GOT3 (cell line): ENCODE results near the gene TSC22D3.
"Not testable (repeated sequence)": the region's sequence is repeated elsewhere in the genome, so short reads cannot be mapped to it uniquely, and the experiment has no call there.

Experiments used
- DNase-seq: peaks from one replicate; lab custom pipeline; 2025; ENCODE audit warnings: mixed read lengths; lab: John Stamatoyannopoulos, UW

TSC22D3 gene

GRCh38 chrX:107775734-107776511, at the start of gene TSC22D3:
TSC22D3 (minus strand) TSS chrX:107775787; CDS start chrX:107775419, 368 bp downstream.
- DNase-seq, result no peak

DNA sequence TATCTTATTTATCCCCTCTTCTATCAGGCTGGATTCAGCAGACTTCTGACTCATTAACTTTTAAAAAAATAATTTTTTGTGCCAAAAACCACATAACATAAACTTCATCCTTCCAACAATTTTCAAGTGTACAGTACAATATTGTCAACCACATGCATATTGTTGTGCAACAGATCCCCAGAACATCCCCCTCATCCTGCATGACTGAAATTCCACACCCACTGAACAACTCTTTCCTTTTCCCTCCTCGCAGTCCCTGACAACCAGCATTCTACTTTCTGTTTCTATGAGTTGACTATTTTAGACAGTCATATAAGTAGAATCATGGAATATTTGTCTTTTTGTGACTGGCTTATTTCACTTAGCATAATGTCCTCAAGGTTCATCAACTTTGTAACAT, 47.9 kb upstream of the TSC22D3 start:
- DNase-seq, result no peak

DNA sequence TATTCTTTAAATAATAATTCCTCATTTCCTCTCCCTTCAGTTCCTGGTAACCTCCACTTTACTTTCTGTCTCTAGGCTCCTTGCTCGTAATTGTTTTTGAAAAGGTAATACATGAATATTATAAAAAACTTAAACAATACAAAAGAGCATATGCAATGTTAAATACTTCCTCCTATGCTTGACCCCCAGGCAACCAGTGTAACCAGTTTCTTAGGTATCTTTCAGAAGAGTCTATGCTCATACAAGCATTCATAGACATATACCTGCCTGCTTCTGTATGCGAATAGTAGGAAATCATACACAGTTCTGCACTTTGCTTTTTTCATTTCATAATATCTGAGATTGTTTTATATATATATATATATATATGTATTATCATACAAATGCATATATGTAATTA, 47.5 kb upstream of the TSC22D3 start:
- DNase-seq, result no peak

- DNase-seq, result no peak
Measured at GRCh38 chrX:107818900-107819521, 43.4 kb upstream of the TSC22D3 start.

DNA sequence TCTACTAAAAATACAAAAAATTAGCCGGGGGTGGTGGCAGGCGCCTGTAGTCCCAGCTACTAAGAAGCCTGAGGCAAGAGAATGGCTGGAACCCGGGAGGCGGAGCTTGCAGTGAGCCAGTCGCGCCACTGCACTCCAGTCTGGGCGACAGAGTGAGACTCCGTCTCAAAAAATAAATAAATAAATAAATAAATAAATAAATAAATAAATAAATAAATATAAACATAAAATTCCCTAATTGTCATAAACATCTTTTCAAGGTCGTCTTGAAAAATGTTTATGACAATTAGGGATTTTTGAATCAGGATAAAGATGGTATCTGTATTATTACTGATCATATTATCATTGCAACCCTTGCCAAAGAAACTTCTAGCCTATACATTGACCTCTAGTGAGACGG, 34.5 kb upstream of the TSC22D3 start:
- DNase-seq, result not testable (repeated sequence)

DNA sequence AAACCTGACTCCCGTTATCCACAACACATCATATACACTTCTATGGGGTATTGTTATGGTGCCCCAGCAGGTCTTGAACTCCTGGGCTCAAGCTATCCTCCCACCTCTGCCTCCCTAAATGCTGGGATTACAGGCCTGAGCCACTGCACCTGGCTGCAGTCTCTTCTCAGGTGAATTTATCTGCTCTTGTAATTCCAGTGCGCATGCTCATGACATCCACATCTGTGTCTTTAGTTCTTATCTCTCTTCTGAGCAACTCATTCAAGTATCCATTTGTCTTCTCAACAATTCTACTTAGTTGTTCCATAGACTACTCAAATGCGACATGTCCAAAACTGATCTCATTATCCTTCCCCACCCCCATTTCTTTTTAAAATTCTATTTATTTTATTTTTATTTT, 29.6 kb upstream of the TSC22D3 start:
- no peak for DNase-seq

GRCh38 chrX:107804427-107804826, 28.8 kb upstream of the TSC22D3 start:
- no peak for DNase-seq

DNA sequence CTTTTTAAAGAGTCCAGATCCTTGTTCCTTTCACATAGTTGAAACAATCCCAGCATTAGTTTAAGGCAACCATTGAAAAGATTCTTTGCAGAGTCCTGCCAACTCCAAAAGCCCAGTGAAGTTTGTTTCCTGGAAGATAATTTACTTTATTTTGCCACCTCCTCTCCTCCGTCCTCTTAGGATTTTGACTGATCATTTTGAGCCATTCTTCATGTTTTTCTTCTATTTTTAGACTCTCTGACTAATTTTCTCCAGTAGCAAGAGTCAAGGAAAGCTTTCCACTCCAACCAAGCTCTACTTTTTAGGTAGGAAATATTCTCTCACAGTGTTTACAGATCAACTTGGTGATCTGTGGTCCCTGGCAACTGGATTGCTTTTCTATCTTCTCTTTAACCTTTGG, 12.2 kb upstream of the TSC22D3 start:
- DNase-seq, result no peak

DNA sequence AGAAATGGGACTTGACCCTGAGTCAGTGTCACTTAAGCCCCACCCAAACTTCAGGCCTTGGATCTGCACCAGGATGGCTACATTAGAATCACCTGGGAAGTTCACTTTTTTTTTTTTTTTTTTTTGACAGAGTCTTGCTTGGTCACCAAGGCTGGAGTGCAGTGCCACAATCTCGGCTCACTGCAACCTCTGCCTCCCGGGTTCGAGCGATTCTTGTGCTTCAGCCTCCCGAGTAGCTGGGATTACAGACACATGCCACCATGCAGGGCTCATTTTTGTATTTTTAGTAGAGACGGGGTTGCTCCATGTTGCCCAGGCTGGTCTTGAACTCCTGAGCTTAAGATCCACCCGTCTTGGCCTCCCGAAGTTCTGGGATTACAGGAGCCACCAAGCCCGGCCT, 4.9 kb upstream of the TSC22D3 start:
- DNase-seq, result no peak

GRCh38 chrX:107777536-107777832, 1.9 kb upstream of the TSC22D3 start, which contains the start of gene NCBP2L:
NCBP2L (plus strand) TSS chrX:107777733; CDS start chrX:107794221, 16,488 bp downstream.
- no peak for DNase-seq

- no peak for DNase-seq
Measured at GRCh38 chrX:107776649-107777535, 1.3 kb upstream of the TSC22D3 start.

GRCh38 chrX:107775000-107775733, 420 bp downstream of the TSC22D3 start:
- DNase-seq, result no peak

DNA sequence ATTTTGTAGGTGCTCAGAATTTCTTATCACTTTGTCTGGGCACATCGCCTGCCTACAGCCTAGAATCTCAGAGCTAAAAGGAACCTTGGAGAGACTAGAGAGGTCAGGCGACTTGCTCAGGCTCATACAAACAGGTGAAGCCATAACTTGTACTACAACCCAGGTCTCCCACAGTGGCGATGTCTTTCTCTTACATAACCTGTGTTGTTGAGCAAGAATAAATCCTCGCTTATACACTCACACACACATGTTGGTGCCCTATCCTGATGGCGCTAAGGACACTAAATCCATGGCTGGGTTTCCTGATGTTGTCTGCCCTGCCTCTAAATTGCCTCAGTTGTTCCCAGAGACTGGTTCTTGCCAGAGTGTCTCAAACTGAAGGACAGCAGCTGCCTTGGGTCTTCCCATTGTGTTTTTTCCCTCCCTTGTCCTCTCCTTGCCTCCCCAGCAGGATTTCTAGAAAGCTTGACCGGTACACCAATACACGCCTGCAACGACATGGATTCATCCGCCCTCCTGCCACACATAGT, 1.6 kb downstream of the TSC22D3 start:
- DNase-seq, result no peak

DNA sequence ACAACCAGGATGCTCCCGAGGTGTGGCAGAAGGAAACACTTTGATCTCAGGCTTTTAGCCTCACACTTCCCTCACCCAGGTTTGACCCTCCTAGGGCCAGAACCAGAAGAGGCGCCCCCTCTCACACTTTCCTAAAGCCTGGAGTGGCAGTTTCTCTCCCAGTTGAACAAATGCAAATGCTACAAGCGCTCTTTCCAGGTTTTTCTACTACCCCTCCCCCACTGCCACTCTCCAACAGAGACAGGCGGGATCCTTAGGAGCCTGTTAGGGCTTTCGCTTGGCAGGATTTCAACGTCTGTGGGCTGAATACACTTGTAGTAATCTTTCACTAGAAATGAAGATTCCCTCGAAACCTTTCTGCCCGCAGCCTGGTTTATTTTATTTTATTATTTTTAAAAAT, 2.4 kb downstream of the TSC22D3 start:
- DNase-seq, result no peak

- DNase-seq, result no peak
Measured at GRCh38 chrX:107769581-107770317, 5.8 kb downstream of the TSC22D3 start.

DNA sequence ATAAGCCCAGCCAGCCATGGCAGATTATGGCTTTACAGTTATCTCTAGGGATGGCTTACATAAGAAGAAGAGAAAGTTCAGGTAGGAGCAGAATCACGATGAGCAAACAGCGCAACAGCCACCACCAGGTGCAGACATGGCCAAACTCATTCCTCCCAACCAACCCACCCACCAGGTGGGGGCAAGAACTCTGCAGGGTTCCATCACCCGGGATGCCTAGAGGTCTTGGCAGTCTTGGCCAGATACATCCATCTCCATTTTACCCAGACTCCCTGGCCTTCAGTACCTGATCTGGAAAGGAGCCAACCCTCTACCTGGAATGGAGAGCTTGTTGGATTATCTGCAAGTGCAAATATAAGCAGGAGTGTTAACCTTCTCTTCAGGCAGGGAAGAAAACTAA, 7.5 kb downstream of the TSC22D3 start:
- no peak for DNase-seq

DNA sequence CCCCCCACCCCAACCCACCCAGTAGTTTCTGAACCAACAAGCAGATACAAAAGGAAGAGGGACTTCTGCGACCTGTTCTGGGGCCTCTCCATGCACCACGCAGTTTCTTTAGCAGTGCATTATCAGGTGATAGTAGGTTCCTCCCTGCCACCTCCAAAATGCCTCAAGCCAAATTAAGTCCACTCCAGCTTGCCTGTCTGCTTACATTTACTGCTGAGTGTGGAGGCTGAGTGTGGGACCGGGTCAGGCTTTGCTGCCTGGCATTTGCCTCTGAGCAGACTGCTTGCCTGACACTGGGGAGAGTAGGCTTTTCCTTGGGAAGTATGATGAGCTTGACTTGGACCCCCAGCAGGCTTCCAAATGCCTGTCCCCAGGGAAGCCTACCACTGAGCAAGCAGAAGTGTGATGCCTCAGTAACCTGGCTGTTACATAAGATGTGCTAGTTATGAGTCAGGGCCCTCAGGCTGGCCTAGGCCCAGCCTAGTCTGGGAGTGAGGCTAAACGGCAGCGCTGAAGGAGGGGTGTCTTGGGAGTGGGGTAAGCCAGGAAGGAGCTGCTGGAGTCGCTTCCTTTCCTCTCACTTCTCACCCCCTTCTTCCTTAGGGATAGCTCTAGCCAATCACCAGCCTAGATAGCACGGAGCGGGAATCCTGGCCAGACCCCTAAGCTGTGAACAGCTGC, 9.0 kb downstream of the TSC22D3 start:
- no peak for DNase-seq

- DNase-seq, result no peak
Measured at GRCh38 chrX:107764845-107765608, 10.6 kb downstream of the TSC22D3 start.

DNA sequence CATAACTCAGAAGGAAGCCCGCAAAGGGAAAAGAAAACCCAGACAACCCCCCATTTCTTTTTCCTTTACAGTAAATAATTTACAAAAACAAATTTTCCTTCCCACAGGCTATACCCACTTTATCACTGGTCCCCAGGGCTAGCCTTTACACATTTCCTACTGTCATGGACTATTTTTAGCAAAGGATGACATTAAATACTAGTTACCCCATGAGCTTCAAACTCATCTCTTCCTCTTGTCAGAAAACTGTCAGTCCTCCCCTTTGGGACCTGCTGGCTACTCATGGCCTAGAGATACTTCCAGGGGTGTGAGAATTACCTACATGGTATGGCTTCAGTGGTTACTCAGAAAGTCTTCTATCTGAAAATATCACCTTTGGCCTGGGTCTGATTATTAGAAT, 11.9 kb downstream of the TSC22D3 start:
- no peak for DNase-seq
